Stimulated activated CD8-positive, alpha-beta memory T cell treated with anti-CD3 and anti-CD28 coated beads, Interleukin-15, amount 100 ng/mL, for 1 hour (primary cell): ENCODE measurements around the gene ATP6V1C2.
"Not testable (repeated sequence)": the region's sequence is repeated elsewhere in the genome, so short reads cannot be mapped to it uniquely, and the experiment has no call there.

Source experiments
- DNase-seq: peaks from one replicate; pipeline ENCODE4 v3.0.0-alpha.2; 2020; ENCODE audit warnings: low read depth

ATP6V1C2 gene

GRCh38 chr2:10813163-10814138, 92.0 kb downstream of the ATP6V1C2 start:
- DNase-seq = not testable (repeated sequence)

DNA sequence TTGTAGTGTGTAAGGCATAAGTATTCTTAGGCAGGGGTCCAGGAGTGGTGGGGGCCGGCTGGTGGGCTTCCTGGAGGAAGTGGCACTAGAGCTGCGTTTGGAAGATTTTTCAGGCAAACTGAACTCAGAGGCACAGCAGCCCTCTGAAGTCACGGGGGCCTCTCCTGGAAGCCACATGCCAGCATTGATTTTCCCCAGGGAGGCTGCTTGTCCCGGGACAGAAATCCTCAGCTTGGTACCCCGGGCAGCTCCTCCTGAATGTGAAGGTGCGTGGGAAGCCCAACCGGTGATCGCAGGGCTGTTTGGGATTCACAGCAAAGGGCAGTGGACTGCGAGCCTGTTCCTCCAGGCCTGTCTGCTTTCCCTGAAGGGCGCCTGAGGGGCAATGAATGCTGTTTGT, 92.7 kb downstream of the ATP6V1C2 start:
- DNase-seq = no peak

DNA sequence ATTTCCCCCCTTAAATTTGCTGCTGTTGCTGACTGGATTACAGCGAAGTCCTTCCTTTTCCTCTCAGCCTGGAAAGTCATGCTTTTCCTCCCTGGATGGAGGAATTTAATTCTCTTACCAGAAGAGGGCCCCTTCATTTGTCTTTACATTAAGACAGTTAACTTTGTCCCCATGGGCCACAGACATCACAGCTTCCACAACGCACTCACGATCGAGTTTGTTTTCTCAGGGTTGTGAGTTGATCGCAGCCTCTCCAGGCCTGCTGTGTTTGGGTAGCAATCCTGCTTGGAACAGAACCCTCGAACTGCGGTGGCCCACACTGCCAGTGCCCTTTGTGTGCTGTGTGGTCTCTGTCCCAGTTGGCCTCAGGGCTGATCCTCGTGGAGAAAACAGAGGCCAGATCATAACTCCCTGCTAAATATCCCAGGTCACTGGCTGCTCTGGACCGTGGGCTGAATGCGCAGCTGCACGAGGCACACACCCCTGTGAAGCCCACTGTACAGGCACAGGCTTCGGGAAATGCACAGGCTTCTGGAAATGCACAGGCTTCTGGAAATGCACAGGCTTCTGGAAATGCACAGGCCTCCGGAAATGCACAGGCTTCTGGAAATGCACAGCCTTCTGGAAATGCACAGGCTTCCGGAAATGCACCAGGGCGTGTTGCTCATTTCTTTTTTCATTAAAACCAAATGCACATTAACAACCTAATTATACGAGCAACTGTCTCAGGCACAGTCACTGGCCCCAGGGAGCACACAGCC, 93.3 kb downstream of the ATP6V1C2 start:
- no peak for DNase-seq

DNA sequence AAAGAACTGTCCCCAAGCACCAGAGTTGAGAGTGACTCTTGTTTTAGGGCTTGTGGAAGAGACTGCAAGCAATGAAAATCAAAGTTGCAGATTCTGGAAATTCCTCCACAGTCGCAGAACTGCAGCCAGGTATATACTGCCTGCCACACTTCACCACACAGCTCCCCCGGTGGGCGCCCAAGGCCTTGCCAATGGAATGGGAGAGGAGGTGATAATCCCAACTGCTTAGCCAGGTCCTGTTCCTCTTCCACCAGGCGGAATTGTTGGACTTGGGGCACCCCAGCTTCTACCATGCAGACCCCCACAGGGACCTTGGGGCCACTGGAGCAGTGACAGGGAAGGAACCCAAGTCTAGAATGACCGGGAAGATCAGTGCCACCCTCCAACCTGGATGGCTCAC, 96.0 kb downstream of the ATP6V1C2 start:
- DNase-seq = no peak

GRCh38 chr2:10818305-10818704, 96.9 kb downstream of the ATP6V1C2 start:
- not testable (repeated sequence) for DNase-seq

DNA sequence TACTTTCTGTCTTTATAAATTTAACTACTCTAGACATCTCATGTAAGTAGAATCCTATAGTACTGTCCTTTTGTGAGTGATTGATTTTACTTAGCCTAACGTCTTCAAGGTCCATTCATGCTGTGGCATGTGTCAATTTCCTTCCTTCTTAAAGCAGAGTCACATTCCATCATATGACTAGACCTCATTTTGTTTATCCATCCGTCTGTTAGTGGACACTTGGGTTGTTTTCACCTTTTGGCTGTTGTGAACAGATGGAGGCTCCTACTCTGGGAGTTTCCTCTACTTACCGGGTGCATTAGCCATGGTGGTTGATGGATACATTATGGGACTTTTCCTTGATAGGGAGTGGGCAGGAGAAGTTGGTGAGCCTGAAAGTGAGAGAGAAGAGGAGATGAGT, 97.6 kb downstream of the ATP6V1C2 start:
- DNase-seq = no peak

DNA sequence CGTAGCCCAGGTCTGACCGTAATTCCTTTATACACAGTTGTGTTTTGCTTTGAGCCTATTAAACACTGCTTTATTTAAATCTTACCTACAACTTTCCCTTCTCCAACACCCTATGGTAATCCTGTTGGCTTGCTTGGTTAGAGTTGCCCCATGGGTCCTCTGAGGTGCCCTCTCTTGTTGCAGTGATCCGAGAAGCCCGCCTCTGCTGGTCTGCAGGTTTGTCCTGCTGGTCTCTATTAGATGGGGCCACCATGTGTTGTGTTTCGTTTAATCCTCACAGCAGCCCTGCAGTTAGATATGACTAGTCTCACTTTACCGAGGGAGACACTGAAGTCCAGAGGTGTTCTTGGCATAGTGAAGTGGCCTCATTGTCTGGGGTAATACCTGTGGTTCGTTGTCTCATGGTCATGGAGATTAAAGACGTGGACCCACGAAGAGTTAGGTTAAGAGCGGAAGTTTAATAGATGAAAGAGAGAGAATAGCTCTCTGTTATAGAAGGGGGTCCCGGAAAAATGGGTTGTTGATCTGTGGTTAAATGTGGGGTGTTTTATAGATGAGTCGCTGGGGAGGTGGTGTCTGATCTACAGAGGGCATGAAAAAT, 98.4 kb downstream of the ATP6V1C2 start:
- no peak for DNase-seq

DNA sequence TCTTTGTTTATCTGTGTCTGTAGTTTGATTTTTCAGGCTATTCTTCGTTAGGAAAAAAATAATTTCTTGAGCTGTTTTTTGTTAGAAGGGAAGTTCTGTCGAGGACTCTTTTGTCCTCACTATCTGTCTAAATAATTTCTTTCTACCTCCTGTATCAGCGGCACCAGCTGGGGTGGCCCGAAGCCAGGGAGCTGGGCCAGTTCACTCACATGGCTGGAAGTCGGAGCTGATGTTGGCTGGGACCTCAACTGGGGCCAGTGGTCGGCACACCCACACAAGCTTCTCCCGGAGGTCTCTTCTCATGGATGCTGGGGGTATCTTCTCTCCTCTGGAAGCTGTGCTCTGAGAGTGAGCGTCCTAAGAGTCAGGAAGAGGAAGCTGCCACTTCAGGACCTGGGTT, 99.1 kb downstream of the ATP6V1C2 start:
- no peak for DNase-seq

DNA sequence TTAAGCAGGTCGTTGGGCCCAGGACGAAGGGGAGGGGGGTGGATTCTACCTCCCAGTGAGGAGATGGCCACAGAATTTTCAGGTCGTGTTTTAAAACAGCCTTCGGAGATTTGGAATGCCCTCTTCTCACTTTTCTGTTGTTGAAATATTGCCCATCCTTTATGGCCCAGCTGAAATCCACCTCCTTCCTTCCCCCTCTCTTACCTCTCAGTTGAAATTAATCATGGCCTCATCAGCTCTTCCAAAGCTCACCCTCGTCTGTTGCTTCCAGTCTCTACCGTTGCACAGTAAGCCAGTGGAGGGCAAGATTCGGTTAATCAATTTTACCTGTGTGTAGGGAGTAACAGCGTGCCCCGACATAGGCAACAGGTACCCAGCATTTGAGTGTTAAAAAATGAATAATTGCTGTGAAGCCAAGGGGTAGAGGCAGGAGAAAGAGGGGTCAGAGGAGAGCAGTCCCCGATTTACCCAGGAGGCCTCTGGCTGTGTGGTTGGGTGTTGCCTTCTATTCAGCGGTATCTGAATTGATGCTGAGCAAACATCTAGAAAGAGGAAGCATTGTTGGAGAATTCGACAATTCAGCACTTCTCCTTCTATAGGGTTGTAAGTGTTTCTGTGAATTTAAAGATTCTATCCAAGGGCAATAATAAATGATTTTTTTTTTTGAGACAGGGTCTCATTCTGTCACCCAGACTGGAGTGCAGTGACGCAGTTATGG, 99.7 kb downstream of the ATP6V1C2 start:
- no peak for DNase-seq

DNA sequence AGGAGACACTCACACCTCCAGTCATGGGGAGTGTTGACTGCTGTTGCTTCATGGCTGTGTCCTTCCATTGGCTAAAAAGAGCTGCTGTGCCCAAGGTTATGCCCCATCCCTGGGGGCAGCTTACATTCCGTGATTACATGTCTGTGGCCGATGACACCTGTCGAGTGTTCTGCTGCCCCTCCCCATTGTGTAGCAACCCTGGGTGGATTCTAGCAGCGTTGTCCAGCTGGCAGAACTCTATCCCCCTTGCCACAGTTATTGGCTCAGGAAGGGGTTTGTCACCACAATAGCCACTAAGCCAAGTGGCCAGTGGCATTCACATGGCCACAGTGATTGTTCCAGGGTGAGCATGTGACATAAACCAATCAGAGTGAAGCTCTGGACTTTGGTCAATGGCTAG, 102.8 kb downstream of the ATP6V1C2 start:
- no peak for DNase-seq

DNA sequence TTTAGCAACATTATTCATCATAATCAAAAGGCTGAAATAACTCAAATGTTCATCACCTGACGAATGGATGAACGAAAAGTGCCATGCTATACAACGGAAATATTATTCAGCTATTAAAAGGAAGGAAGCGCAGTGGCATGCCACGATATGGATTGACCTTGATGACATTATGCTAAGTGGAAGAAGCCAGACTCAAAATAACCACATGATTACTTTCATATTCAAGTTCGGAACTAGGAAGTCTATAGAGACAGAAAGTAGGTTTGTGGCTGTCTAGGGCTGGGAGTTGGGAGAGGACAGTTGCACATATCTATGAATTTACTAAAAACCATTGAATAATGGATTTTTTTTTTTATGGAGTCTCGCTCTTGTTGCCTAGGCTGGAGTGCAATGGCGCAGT, 104.6 kb downstream of the ATP6V1C2 start:
- no peak for DNase-seq

GRCh38 chr2:10826625-10827024, 105.2 kb downstream of the ATP6V1C2 start:
- DNase-seq = no peak

DNA sequence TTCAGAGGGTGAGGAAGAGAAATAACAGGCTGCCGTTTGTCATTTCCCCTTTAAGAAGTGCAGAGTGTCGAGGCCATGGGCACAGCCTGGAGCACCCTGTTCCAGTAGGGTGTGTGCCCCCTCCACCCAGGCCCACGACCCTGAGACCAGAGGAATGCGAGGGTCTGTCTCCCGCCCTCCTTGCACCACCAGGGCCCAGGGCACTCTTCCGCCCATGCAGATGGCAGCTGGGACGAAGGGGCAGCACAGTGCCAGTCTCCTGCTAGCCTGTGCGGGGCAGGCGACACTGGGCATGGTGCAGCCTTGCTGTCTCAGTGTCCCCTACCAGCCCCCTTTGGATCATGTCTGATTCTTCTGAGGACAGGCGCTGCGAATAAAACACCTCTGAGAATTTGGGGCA, 106.9 kb downstream of the ATP6V1C2 start:
- DNase-seq = no peak

DNA sequence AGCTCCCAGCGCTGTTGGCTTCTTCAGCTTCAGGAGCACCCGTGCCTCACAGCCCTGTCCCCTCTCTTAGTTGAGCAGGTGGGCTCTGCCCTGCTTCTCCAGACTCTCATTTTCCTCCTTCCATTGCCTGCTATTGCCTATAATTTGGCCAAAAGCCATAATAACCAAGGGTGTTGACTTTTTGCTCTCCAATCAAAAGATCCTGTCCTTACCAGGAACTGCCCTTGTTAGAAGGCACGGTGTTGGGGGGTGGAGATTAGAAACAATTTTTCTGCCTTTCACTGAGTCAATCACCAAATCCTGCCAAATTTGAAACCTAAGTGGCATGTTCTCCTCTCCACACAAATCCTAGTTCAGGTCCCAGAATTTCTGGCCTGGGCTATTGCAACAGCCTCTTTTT, 107.9 kb downstream of the ATP6V1C2 start:
- no peak for DNase-seq

DNA sequence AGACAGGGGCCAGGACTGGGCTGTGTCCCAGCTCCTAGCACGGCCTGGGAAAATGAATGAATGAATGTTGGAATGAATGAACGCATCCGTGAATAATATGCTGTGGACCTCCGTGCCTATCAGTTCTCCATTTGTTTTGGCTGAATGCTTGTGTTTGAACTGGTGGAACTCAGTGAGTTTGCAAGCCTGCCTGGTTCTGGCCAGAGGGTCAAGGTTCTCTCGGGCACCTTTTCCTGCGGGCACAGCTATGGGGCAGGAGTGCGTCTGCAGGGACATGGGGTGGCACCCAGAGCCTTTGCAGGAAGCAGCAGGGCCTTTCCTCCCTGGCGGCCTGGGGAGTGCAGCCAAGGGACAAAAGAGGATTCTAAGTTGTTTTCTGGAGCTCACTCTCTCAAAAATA, 108.8 kb downstream of the ATP6V1C2 start:
- no peak for DNase-seq

- no peak for DNase-seq
Observed at GRCh38 chr2:10830641-10831399, 109.4 kb downstream of the ATP6V1C2 start.

- DNase-seq = no peak
Observed at GRCh38 chr2:10831400-10831985, 110.1 kb downstream of the ATP6V1C2 start.

- DNase-seq = peak; percentile 61
Observed at GRCh38 chr2:10832203-10832936, 110.9 kb downstream of the ATP6V1C2 start.

DNA sequence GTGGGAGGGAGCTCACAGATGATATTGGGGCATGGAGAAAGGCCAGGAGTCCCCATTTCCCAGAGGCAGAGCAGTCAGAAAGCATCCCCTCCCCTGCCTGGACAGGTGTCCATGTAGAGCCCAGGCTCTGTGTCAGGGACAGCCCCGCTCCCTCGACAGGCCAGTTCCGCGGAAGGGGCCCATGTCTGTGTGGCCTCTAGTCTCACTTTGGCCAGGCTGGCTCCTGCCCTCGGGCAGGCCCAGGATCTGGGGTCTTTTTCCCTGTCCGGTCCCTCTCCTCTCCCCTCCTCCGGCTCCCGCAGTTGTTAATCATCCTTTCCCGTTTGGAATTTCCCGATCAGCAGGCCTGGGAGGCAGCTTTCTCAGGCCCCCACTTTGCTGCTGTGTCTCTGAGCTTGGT, 111.6 kb downstream of the ATP6V1C2 start:
- no peak for DNase-seq

GRCh38 chr2:10834068-10834655, 112.7 kb downstream of the ATP6V1C2 start:
- DNase-seq = no peak
